HG02884 (cell line): ENCODE measurements around the gene SCYGR4.

ENCODE experiments used
- ATAC-seq: cut with Tn5 transposase; IDR thresholded peaks from one replicate; pipeline ENCODE4 v1.9.1; 2021; ENCODE audit warnings: mild to moderate bottlenecking, moderate library complexity; ENCODE audit not compliant: unreplicated experiment

The SCYGR4 gene

DNA sequence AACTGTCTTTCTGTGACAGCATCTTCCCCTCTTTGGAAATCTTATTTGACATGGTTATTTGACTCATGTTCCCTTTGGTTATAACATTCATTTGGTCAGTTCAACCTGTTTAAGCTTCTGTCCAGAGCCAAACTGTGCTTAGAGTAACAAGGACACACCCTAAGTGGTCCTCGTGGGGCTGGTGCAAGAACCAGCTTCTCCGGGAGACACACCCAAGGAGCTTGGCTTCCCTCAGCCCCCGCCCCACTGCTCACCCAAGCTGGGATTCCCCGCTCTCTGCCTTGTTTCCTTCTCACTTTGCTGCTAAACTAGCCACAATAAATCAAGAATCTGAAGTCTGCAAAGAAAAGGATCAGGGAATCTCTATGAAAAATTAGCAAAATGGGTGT, 4.0 kb upstream of the SCYGR4 start:
- no peak for ATAC-seq

- ATAC-seq: no peak
Measured at GRCh38 chr2:227614246-227614645, 3.1 kb upstream of the SCYGR4 start.

GRCh38 chr2:227614740-227615139, 2.6 kb upstream of the SCYGR4 start, which contains the start of gene SCYGR3:
Gene SCYGR3 (minus strand): TSS chr2:227614840. CDS start chr2:227614840, 0 bp downstream.
- no peak for ATAC-seq

- no peak for ATAC-seq
Measured at GRCh38 chr2:227615181-227615580, 2.1 kb upstream of the SCYGR4 start.

DNA sequence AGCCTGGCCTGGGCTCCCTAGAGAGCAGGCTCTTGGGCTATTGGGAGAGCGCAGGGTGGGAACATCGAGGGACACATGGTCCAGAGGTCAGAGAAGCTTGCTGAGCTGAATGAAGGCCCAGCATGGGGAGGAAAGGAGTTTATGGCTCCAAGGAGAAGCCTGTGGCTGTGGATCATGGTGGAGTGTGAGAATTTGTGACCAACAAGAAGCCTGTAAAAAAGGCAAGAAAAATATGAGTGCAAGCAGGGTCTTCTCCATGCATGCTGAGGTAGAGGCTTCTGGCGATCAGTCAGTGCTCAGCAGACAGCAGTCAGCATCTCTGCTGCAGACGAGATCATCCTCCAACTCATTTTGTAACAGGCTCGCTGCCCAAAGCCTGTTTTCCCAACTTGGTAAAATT, 1.4 kb upstream of the SCYGR4 start:
- no peak for ATAC-seq

- no peak for ATAC-seq
Measured at GRCh38 chr2:227616631-227617030, 667 bp upstream of the SCYGR4 start.

- ATAC-seq: no peak
Measured at GRCh38 chr2:227623226-227623625, 5.9 kb downstream of the SCYGR4 start.

GRCh38 chr2:227625420-227625819, 8.1 kb downstream of the SCYGR4 start:
- no peak for ATAC-seq

DNA sequence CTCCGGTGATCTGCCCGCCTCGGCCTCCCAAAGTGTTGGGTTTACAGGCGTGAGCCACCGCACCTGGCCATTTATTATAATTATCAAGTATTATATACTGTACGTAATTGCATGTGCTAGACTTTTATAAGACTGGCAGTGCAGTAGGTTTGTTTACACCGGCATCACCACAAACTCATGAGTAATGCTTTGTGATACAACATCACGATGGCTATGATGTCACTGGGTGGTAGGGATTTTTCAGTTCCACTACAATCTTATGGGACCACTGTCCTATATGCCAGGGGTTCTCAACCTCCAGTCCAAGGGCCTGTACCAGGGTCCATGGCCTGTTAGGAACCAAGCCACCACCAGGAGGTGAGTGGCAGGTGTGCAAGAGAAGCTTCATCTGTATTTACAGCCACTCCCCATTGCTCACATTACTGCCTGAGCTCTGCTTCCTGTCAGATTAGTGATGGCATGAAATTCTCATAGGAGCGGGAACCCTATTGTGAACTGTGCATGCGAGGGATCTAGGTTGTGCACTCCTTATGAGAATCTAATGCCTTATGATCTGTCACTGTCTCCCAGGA, 9.4 kb downstream of the SCYGR4 start:
- ATAC-seq: no peak

DNA sequence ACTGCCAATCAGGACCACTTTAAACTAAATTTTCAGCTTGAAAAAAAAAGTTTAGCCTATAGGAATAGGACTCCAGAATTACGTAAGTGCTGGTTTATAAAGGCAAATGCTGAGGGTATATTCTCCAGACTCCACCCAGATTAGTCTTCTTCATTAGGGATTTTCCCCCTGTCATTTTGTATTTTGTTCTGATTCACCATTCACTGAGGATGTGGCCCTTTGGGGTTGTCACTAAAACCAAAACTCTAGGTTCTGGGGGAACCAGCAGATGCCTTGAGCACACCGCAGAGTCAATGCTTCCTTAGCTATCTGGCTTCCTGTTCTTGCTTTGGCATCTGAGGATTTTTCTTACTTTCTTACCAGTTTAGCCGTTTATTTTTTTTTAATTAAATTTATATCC, 10.5 kb downstream of the SCYGR4 start:
- ATAC-seq: peak; percentile 100

GRCh38 chr2:227629435-227629834, 12.1 kb downstream of the SCYGR4 start:
- ATAC-seq: no peak

GRCh38 chr2:227630322-227630721, 13.0 kb downstream of the SCYGR4 start:
- ATAC-seq: no peak

DNA sequence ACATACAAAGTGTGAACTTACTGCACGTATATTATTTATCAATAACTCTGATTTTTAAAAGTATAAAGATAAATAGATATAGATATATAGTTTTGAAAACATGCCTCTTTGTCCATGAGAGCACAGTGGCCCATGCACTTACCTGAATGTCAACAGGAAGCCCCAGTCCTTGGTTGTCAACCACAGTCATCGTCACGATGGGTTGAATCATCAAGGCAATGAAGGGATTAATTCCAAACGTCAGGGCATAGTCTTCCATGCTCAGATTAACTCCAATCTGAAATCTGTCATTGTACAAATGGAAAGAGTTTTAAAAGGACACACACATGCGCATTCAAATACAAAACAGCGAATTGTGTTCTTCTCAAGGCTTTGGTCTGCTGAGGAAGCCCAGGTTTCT, 15.5 kb downstream of the SCYGR4 start:
- ATAC-seq: no peak

GRCh38 chr2:227634201-227634600, 16.9 kb downstream of the SCYGR4 start:
- no peak for ATAC-seq

- ATAC-seq: no peak
Measured at GRCh38 chr2:227642656-227643055, 25.4 kb downstream of the SCYGR4 start.

GRCh38 chr2:227643990-227644551, 26.8 kb downstream of the SCYGR4 start:
- no peak for ATAC-seq

DNA sequence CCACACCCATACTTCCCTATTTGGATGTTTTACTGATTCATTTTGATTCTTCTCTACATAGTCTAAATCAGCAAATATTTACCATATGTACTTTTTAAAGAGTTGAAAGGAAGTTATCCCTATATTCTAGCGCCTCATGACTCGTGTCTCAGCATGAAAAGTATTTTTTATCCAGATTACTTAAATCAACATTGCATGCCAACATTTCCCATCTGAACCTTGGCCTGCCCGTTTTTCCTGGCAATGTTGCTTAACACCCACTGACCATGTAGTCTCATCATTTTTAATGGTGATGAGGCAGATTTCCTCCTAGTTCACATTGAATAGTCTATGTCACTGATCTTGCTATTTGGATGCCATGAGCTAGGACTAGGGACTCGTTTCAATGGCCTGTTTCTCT, 36.1 kb downstream of the SCYGR4 start:
- ATAC-seq: no peak

DNA sequence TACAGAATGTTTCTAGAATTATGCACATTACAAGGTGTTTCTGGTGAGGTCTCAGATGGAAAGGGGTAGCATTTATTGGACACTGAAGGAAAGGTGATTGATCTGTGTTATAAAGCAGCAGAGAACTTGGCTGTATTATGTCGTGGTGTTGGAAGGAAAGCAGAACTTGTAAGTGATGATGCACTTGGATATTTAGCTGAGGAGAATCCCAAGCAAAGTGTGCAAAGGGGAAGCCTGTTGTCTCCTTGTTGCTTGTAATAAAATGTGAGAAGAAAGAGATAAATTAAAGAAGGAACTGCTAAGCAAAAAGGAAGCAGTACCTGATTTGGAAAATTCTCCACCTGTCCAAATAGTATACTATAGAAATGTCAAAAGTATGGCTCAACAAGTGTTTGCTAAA, 37.1 kb downstream of the SCYGR4 start:
- ATAC-seq: no peak

GRCh38 chr2:227655454-227655853, 38.2 kb downstream of the SCYGR4 start:
- no peak for ATAC-seq

DNA sequence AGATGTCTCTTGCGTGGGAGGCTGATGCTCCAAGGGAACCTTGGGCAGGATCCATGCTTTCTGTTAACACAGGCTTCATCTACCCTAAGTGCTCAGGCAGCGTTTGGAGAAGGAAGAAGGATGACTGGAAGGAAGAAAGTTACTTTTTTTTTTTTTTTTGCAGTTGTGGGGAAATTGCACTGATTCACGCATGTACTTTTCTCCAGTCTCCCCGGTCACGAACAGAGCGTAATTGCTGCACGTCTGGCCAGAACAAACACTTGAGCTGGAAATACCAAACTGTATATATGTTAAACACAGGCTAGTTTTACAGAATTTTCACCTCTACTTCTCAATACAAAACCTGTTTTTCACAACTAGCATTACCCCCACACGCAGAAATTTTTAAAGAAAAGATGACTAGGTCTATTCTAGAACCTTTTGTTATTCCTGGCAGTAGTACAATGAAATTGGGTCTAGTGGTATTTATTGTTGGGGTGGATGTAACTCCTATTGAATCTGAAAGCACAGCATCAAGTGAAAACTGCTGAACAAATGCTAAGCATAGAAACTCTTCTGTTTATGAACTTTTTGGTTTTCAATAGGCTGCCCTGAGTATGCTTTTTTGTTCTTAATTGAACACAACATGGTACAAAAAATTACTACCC, 40.0 kb downstream of the SCYGR4 start:
- no peak for ATAC-seq

DNA sequence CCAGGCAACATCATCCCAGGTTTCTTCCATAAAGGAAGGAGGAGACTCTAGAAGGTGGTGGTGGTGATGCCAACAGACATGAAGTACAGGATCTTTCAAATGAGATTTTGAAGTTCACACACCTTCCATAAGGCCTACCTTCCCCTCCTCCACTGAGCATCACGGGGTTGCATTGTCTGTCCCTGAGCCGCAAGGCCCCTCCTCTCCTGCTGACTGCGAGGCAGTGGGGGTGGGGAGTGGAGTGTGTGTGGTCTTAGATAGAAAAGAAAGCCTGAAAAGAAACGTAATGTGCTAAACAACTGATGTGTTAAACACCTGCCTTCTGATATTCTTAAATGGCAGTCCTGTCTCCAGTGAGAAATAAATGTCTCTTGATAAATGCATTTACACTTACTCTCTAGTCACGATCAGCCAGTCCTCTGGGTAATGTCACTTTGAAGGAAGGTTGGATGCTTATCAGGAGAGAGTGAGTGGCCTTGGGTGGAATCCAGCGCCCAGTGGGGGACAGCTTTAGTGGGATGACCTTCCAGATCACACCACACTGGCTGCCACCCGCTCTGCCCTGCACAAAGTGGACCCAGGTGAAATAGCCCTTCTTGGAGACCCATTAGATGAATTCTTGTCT, 43.8 kb downstream of the SCYGR4 start:
- ATAC-seq: no peak

GRCh38 chr2:227661827-227662226, 44.5 kb downstream of the SCYGR4 start:
- ATAC-seq: no peak
